HG03039 (cell line): ENCODE results near the gene PRR3.

Source experiments
- ATAC-seq: cut with Tn5 transposase; IDR thresholded peaks from one replicate; pipeline ENCODE4 v1.9.1; 2021; ENCODE audit warnings: mild to moderate bottlenecking, moderate library complexity; ENCODE audit not compliant: unreplicated experiment

PRR3 gene

DNA sequence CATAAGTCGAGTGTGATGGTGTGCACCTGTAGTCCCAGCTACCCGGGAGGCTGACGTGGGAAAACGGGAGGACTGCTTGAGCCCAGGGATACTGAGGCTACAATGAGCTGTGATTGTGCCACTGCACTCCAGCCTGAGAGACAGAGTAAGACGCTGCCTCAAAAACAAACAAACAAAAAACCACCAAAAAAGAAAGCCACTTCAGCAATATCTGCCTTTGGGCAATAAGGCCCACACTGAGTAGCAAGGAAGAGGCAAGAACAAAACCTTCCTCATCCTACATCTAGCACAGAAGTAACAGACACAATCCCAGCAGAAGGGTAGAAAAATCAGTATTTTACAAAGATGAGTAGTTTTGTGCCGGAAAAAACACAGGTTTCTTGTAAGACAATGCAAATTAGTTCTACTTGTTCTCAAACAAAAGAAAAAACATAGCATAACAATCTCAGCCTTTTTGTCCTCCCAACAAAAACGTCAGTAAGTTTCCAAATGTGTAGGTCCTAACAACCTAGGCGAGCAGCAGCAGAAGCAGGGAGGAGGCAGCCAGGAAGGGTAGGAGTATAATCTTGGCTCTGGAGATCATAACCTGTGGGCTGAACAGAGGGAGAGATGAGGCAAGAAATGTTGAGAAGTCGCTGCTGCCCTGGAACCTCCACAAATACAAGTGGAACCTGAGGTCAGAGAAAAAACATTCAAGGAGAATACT is 54.2 kb downstream of the PRR3 start:
- no peak for ATAC-seq

- no peak for ATAC-seq
Measured at GRCh38 chr6:30611856-30612194, 54.7 kb downstream of the PRR3 start.

- ATAC-seq = no peak
Measured at GRCh38 chr6:30612213-30612612, 55.1 kb downstream of the PRR3 start.

- no peak for ATAC-seq
Measured at GRCh38 chr6:30612687-30613248, 55.7 kb downstream of the PRR3 start.
